A549 treated with CpdA at 1 μM for 4 hours (cell line): ENCODE results near the gene CLEC12A. TPM values are rescaled to one million over a fixed set of nuclear protein-coding genes. Genes with fewer than 3 reads are reported as not detected.

Source experiments
- total RNA-seq: library from RNA; stranded (reverse); fragments of 200-300 nt; extraction: Qiagen RNA extraction; gene quantifications from 5 replicates; pipeline ENCODE4 v1.2.3, GENCODE V29; 2022; ENCODE audit warnings: low read depth

The CLEC12A gene
- total RNA-seq: not detected in 5 replicates

GRCh38 chr12:9971181-9971580, at the start of gene CLEC12A:
Gene CLEC12A (plus strand): TSS chr12:9971409. CDS start chr12:9971597, 188 bp downstream.

DNA sequence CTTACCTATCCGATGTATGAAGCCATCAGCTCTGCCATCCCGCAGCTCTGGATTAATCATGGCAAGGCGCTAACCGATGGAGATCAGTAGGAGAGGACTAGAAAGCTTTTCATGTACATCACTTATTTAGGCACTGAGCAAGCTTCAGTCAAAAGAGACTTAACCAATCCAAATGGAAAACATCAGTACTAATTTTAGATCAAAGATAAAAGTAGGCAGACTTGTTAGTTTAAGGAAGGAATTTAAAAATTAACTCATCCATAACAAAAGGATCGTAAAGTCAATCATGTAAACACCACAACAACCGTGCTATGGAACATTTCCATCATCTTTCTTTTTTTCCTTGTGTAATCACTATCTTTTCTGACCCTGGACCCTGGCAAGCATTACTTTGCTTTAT, 38.9 kb upstream of the CLEC12A start, which contains the start of gene CLEC2A:
CLEC2A (minus strand) TSS at position 101 of the 400 bp plus-strand sequence; CDS start at position 60, 41 bp downstream.

DNA sequence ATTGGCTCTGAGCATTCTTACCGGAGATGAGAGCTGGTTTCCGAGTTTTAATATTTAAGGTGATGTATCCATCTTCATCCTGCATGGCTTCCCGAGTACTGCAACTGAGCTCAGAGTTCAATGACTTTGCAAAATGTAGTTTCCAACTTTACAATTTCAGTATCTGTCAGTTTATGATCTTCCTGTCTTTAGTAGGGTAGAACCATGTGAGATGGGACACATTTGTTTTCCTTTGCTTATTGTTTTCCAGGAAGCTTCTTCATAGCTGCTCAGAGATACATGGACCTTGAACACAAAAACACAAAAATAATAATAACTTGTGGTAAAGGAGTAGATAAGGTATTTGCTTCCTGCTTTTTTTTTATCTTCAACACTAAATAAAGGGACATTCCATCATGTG, 27.8 kb downstream of the CLEC12A start, which contains the start of gene CLEC1B:
CLEC1B (minus strand) TSS at position 106 of the 400 bp plus-strand sequence; CDS start at position 85, 21 bp downstream.

GRCh38 chr12:10030446-10030845, 59.2 kb downstream of the CLEC12A start, which contains the start of gene CLEC9A:
Gene CLEC9A (plus strand): TSS chr12:10030682. CDS start chr12:10052688, 22,006 bp downstream.

Other genes with a start within 250 kb of the CLEC12A start
- gene CLECL1, start 238.3 kb upstream of the CLEC12A start, total RNA-seq: not detected in 5 replicates
- gene CD69, start 210.5 kb upstream of the CLEC12A start, total RNA-seq: not detected in 5 replicates
- gene KLRF1, start 143.9 kb upstream of the CLEC12A start, total RNA-seq: not detected in 5 replicates
- 1.4 to 3.0 TPM (median 1.9 TPM) in 5 replicates for gene CLEC2B, start 102.1 kb upstream of the CLEC12A start, total RNA-seq
- not detected in 5 replicates for gene KLRF2, start 89.9 kb upstream of the CLEC12A start, total RNA-seq
- not detected in 5 replicates for gene CLEC2A, start 39.0 kb upstream of the CLEC12A start, total RNA-seq
- not detected in 5 replicates for gene CLEC1B, start 27.7 kb downstream of the CLEC12A start, total RNA-seq
- not detected in 5 replicates for gene CLEC12B, start 39.2 kb downstream of the CLEC12A start, total RNA-seq
- not detected in 5 replicates for gene CLEC9A, start 59.3 kb downstream of the CLEC12A start, total RNA-seq
- gene CLEC1A, start 127.6 kb downstream of the CLEC12A start, total RNA-seq: not detected in 5 replicates
- gene CLEC7A, start 158.8 kb downstream of the CLEC12A start, total RNA-seq: not detected in 5 replicates
- 0.75 to 2.6 TPM (median 1.3 TPM) in 5 replicates for gene OLR1, start 200.7 kb downstream of the CLEC12A start, total RNA-seq
- 0.05 to 0.47 TPM (median 0.23 TPM) in 4 of 5 replicates, not detected in the other for gene TMEM52B, start 207.6 kb downstream of the CLEC12A start, total RNA-seq
- 33.3 to 46.8 TPM (median 43.1 TPM) in 5 replicates for gene GABARAPL1, start 241.5 kb downstream of the CLEC12A start, total RNA-seq